ENCODE results near the gene SRP19. TPM values are rescaled to one million over a fixed set of nuclear protein-coding genes. Genes with fewer than 3 reads are reported as not detected.
A peak's percentile ranks its signal among the peaks of the same experiment; 100 is the strongest.

The SRP19 gene
- total and polyA plus RNA-seq, 9 of the 15 experiments (the other 6 are each of a cell fraction or from before 2014, with no cell fraction given): 52.3 to 357 (median 146) TPM

GRCh38 chr5:112860929-112861637 is at the start of gene SRP19 (continued):
- TF ChIP-seq PRPF4 (IDR thresholded peaks at IDR 0.05; ENCODE audit: insufficient read depth, low read depth, low read length, poor library complexity, severe bottlenecking) (no peak), E2F3 (CRISPR knock-in tag; IDR thresholded peaks at IDR 0.05) (peak; percentile 80), NELFE (IDR thresholded peaks at IDR 0.05; ENCODE audit: insufficient read depth, insufficient read length) (no peak), ETV1 (tag; conservative IDR thresholded peaks at IDR 0.05; ENCODE audit: low read depth) (peak; percentile 61), ZNF175 (CRISPR knock-in tag; IDR thresholded peaks at IDR 0.05; ENCODE audit: low read depth) (peak; percentile 72; the same call in 1 of the 2 replicates), ZNF197 (CRISPR knock-in tag; IDR thresholded peaks at IDR 0.05; ENCODE audit: low read depth) (no peak), ZNF57 (CRISPR knock-in tag; IDR thresholded peaks at IDR 0.05) (no peak), SNRNP70 (optimal IDR thresholded peaks at IDR 0.05; ENCODE audit: low read depth, low read length) (no peak), SIN3B (IDR thresholded peaks at IDR 0.05; ENCODE audit: low read depth) (peak; percentile 82), ZNF766 (CRISPR knock-in tag; conservative IDR thresholded peaks at IDR 0.05) (peak; percentile 46; the same call in 1 of the 2 replicates), ELK1 (CRISPR knock-in tag; IDR thresholded peaks at IDR 0.05) (no peak), MBD2 (IDR thresholded peaks at IDR 0.05; ENCODE audit: borderline replicate concordance, low read depth) (no peak), TRIM24 (IDR thresholded peaks at IDR 0.05) (peak in 1 of 2 experiments; percentile 93; a peak in 2 of 4 replicates), CHD2 (IDR thresholded peaks at IDR 0.05; ENCODE audit: low read depth, low read length) (peak; percentile 98), SIN3A (IDR thresholded peaks at IDR 0.05; ENCODE audit: borderline replicate concordance in 2 of 2, control insufficient read depth in 1 of 2, low read depth in 2 of 2, low read length in 2 of 2) (peak; percentile 23 to 65; a peak in 2 of 4 replicates), E2F4 (CRISPR knock-in tag; IDR thresholded peaks at IDR 0.05; ENCODE audit: low read depth) (no peak), ZNF507 (tag; conservative IDR thresholded peaks at IDR 0.05) (no peak), EP300 (IDR thresholded peaks at IDR 0.05; ENCODE audit: low read length) (peak; percentile 31; the same call in 1 of the 2 replicates), YY1 (IDR thresholded peaks at IDR 0.05; ENCODE audit: borderline replicate concordance in 1 of 3, control insufficient read depth in 1 of 3, extremely low read depth in 1 of 3, insufficient read depth in 3 of 3, insufficient read length in 1 of 3, insufficient replicate concordance in 2 of 3, low read depth in 1 of 3, low read length in 2 of 3) (peak in 2 of 3 experiments; percentile 66 to 71), RAD21 (CRISPR knock-in tag; conservative IDR thresholded peaks at IDR 0.05 in 1 of 2, IDR thresholded peaks at IDR 0.05 in 1 of 2) (peak in 1 of 2 experiments; percentile 1; a peak in 1 of 4 replicates), STAT5A (IDR thresholded peaks at IDR 0.05; ENCODE audit: borderline replicate concordance, low read length) (peak; percentile 2; the same call in 1 of the 2 replicates), MXI1 (IDR thresholded peaks at IDR 0.05; ENCODE audit: low read depth, low read length) (no peak; the same call in 1 of the 2 replicates), GABPB1 (CRISPR knock-in tag; IDR thresholded peaks at IDR 0.05) (peak; percentile 99), LARP7 (IDR thresholded peaks at IDR 0.05) (no peak), CREB5 (CRISPR knock-in tag; IDR thresholded peaks at IDR 0.05) (no peak)
